Middle frontal gyrus (tissue), 1 donor: ENCODE results near the gene SREBF1.

Experiments
- DNase-seq: peaks from one replicate; pipeline ENCODE4 v3.0.0-alpha.2; 2015; ENCODE audit warnings: low spot score; ENCODE audit errors: extremely low spot score

The SREBF1 gene

GRCh38 chr17:17797119-17797809, 39.5 kb downstream of the SREBF1 start:
- no peak for DNase-seq

- DNase-seq = no peak
These were observed 40.1 kb downstream of the SREBF1 start for GRCh38 chr17:17796787-17797061.

- DNase-seq = no peak
These were observed 40.6 kb downstream of the SREBF1 start for GRCh38 chr17:17795946-17796786.

- no peak for DNase-seq
These were observed 41.5 kb downstream of the SREBF1 start for GRCh38 chr17:17795296-17795695.

GRCh38 chr17:17794382-17794781, 42.4 kb downstream of the SREBF1 start:
- no peak for DNase-seq

GRCh38 chr17:17793378-17794214, 43.2 kb downstream of the SREBF1 start:
- no peak for DNase-seq

- DNase-seq = no peak
These were observed 44.0 kb downstream of the SREBF1 start for GRCh38 chr17:17792551-17793377.

- DNase-seq = no peak
These were observed 44.7 kb downstream of the SREBF1 start for GRCh38 chr17:17792037-17792550.

- no peak for DNase-seq
These were observed 45.9 kb downstream of the SREBF1 start for GRCh38 chr17:17790637-17791464.

GRCh38 chr17:17789828-17790636, 46.8 kb downstream of the SREBF1 start:
- DNase-seq = no peak

GRCh38 chr17:17789410-17789809, 47.4 kb downstream of the SREBF1 start:
- no peak for DNase-seq

GRCh38 chr17:17788967-17789366, 47.8 kb downstream of the SREBF1 start:
- no peak for DNase-seq

- no peak for DNase-seq
These were observed 49.2 kb downstream of the SREBF1 start for GRCh38 chr17:17787568-17787967.

GRCh38 chr17:17786998-17787397, 49.8 kb downstream of the SREBF1 start:
- no peak for DNase-seq

- no peak for DNase-seq
These were observed 51.4 kb downstream of the SREBF1 start for GRCh38 chr17:17785407-17785806.

GRCh38 chr17:17784657-17785267, 52.0 kb downstream of the SREBF1 start:
- no peak for DNase-seq

GRCh38 chr17:17783825-17784656, 52.7 kb downstream of the SREBF1 start:
- DNase-seq = peak; percentile 70
